HG03521 (cell line): Measurements from ENCODE around the gene OR6C65.
"Not testable (repeated sequence)": the region's sequence is repeated elsewhere in the genome, so short reads cannot be mapped to it uniquely, and the experiment has no call there.

Source experiments
- ATAC-seq: cut with Tn5 transposase; IDR thresholded peaks from one replicate; pipeline ENCODE4 v1.9.1; 2021; ENCODE audit warnings: mild to moderate bottlenecking, moderate library complexity; ENCODE audit not compliant: unreplicated experiment

OR6C65 gene

DNA sequence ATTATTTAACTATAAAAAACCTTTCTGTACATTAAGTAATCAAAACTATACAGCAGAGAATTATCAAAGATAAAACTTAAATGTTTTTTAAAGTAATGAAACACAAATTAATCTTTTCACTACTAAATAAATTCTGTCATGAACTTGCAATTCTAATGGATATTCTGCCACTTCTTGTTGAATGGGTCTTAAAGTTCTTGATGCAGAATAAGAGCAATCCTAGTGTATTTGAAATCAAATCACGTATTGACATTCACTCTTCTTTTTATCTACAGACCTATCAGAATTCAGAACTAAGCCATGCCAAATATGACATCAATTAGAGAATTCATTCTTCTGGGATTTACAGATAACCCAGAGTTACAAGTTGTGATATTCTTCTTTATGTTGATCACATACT is at the start of gene OR6C65:
Gene OR6C65, plus strand, starts transcription at position 301 of the 400 bp plus-strand sequence. Its CDS starts 0 bp downstream, at position 301.
- no peak for ATAC-seq

- not testable (repeated sequence) for ATAC-seq
Observed at GRCh38 chr12:55355338-55355737, 45.0 kb upstream of the OR6C65 start.

DNA sequence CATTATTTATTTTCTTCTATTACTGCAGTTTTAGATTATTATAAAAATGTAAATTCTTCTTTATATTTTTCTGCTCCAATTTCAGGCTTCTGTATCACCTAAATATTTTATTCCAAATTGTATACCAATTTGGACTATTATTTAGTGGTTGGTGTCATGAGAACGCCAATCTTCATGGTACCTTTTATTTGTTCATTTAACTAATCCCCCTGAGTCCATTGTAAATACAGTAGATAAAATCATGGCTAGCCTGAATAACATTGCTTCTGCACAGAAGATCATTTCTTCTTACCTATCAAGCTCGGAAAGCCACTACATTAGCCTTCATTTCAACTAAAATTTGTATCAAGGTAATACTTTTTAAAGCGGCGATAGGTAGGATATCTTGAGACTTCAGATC is 37.7 kb upstream of the OR6C65 start, which contains the start of gene OR6C75:
Gene OR6C75, plus strand, starts transcription at position 301 of the 400 bp plus-strand sequence. CDS start 2,136 bp downstream, outside the sequence.
- ATAC-seq, result no peak

DNA sequence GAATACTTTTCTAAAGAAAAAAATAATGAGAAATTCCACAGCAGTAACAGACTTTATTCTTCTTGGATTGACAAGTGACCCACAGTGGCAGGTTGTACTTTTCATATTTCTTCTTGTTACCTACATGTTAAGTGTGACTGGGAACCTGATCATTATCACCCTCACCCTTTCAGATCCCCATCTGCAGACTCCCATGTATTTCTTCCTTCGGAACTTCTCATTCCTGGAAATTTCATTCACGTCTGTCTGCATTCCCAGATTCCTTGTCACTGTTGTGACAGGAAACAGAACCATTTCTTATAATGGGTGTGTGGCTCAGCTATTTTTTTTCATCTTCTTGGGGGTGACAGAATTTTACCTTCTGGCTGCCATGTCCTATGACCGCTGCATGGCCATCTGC is 35.2 kb upstream of the OR6C65 start:
- ATAC-seq, result no peak

GRCh38 chr12:55372521-55372920 is 27.8 kb upstream of the OR6C65 start:
- ATAC-seq, result no peak

- ATAC-seq, result no peak
Observed at GRCh38 chr12:55385891-55386290, 14.4 kb upstream of the OR6C65 start.

GRCh38 chr12:55392032-55392795 is 8.1 kb upstream of the OR6C65 start:
- no peak for ATAC-seq

- ATAC-seq, result no peak
Observed at GRCh38 chr12:55396326-55396725, 4.0 kb upstream of the OR6C65 start.

- ATAC-seq, result no peak
Observed at GRCh38 chr12:55407866-55408265, 7.5 kb downstream of the OR6C65 start.

DNA sequence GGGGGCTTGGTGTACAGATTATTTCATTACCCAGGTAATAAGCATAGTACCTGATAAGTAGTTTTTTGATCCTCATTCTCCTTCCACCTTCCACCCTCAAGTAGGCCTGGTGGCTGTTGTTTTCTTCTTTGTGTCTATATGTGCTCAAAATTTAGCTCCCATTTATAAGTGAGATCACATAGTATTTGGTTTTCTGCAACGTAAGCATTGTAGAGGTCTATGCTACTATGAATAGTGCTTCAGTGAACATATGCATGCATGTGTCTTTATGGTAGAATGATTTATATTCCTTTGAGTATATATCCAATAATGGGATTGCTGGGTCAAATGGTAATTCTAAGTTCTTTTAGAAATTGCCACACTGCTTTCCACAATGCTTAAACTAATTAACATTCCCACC is 8.8 kb downstream of the OR6C65 start:
- not testable (repeated sequence) for ATAC-seq

DNA sequence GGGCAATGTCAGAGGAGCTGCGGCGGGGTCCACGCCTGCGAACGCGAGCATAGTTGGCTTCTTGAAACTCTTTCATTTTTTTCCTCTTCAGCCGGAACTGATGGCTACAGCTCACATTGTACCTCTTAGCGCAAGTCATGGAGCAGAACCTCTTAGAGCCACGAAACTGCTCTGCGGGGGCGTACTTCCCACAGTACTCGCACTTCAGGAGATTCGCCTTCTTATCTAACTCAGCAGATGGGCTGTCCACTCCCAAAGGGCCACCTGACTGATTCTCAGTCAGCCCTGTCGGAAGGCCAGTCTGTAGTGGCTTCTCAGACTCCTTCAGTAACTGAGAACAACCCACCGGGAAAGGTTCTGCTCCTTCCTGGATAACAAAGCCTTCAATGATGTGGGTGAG is 11.8 kb downstream of the OR6C65 start:
- not testable (repeated sequence) for ATAC-seq

DNA sequence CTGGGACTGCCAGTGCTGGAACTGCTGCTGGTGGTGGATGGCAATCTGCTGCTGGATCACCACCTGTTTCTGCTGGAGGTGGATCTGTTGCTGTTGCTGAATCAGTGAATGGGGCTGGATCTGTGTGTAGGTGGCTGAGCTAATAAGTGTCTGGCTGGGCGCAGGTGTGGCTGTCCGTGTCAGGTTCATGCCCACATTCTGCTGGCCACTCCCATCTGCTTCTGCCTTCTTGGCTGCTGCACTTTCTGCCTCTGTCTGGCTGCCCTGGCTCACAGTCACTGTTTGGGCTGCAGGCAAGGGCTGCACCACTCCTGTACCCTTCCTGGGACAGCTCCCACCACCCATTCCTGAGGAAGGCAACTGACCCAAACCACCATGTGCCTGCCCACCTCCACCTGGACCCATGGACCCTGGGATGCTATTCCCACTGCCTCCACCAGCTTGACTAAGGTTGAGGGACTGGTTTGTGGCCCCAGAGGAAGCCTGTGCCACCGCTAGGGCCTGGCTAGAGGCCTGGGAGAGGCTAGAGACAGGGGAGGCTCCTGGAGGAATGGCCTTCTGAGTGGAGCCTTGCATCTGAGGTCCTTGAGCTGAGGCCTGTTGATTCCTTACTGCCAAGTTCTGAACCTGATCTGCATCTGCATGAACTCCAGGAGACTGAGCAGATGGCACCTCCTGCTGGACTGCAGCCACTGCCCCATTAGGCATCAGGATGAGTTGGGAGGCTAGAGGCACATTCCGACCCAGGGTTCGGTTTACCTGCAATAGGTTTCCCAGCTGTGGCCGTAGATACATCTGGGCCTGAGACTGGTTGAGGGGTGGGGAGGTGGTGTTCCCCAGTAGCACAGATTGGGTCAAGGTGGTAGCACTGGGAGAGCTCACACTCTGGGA is 13.4 kb downstream of the OR6C65 start:
- ATAC-seq, result not testable (repeated sequence)

GRCh38 chr12:55414396-55414823 is 14.1 kb downstream of the OR6C65 start:
- ATAC-seq, result not testable (repeated sequence)

- not testable (repeated sequence) for ATAC-seq
Observed at GRCh38 chr12:55414889-55415288, 14.6 kb downstream of the OR6C65 start.

DNA sequence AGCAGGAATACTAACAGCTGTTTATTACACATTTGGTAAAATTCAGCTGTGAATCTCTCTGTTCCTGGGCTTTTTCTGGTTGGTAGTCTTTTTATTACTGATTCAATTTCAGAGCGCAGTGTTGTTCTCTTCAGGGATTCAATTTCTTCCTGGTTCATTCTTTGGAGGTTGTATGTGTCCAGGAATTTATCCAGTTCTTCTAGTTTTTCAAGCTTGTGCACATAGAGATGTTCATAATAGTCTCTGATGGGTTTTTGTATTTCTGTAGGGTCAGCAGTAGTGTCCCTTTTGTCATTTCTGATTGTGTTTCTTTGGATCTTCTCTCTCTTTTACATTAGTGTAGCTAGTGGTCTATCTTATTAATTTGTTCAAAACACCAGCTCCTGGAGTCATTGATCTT is 16.6 kb downstream of the OR6C65 start:
- no peak for ATAC-seq

- no peak for ATAC-seq
Observed at GRCh38 chr12:55420307-55420962, 20.1 kb downstream of the OR6C65 start.

DNA sequence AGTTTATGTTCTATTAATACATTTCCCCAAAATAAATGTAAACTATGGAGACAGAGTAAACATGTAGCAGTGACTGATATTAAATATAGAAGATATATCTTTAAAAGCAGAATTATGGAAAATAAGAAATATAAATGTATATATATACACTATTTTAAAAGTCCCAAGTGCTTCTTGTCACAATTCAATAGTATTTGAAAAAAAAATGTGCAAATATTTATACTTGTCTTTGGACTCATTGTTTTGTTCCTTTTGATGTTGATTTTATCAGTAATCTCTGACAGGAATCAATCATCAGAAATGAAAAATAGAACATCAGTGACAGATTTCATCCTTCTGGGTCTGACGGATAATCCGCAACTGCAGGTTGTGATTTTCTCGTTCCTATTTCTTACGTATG is 25.6 kb downstream of the OR6C65 start, which contains the start of gene OR6C76:
Gene OR6C76, plus strand, starts transcription at position 301 of the 400 bp plus-strand sequence. Its CDS starts 0 bp downstream, at position 301.
- no peak for ATAC-seq

DNA sequence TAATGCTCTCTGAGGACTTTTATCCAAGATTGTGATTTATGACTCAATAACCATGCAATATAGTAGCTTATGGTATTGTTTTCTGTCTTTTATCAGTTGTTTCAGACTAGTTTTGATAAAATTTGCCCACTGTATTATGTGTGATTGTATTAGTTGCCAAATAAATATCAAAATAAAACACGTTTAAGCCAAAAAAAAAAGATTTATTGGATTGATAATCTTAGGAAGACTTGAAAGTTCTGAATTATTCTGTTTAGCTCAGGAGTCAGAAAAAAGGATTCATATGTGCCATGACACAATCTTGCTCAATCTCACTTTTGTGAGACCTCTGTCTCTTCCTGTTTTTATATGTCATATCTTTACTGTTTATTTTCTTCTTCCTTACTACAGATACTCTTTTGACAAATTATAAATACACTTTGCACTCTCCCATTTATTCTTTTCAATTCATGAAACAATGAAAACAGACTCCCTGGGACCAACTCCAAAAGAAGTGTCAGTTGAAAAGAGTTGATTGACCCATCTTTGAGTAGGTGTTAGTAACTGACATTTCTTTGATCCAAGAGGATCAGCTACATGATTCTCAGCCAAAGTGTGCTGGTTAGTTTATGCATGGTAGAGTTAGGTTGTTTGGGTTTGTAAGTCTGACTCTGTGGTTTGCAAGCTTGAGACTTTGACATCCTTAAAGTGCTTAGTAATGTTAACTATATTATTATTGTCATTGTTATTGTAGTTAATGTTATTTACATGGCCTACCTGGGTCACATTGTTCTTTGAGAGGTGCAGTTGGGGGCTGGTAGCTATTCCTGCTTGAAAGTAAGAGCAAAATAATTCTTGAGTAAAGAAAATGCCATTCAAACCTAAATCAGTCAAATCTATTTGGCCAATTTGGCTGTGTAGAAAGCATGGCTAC is 28.3 kb downstream of the OR6C65 start:
- no peak for ATAC-seq

- ATAC-seq, result not testable (repeated sequence)
Observed at GRCh38 chr12:55441233-55441632, 40.9 kb downstream of the OR6C65 start.

GRCh38 chr12:55443776-55444175 is 43.4 kb downstream of the OR6C65 start, which contains the start of gene OR6C2:
TSS of gene OR6C2 (plus strand) at chr12:55444076. CDS start at chr12:55452214, 8,138 bp downstream.
- ATAC-seq, result no peak
